Upper lobe of left lung (tissue), 4 donors: ENCODE results near the gene P2RY11.

Experiments
- CTCF ChIP-seq, 6 experiments: fragments of 450-650 bp in 4 of 6; fragments of 200-600 bp in 2 of 6; sonication (generic) in 2 of 6; IDR thresholded peaks; one replicate each; pipeline ENCODE4 v1.5.1; 2016 to 2019; ENCODE audit warnings: antibody characterized with exemption in 6 of 6
- EP300 ChIP-seq, 4 donors: sonication (generic); formaldehyde crosslinking; IDR thresholded peaks; one replicate each; pipeline ENCODE4 v1.5.1; 2017; ENCODE audit warnings: antibody characterized with exemption in 4 of 4, control low read depth in 2 of 4
- POLR2A ChIP-seq, 4 donors: fragments of 450-650 bp; IDR thresholded peaks; one replicate each; pipeline ENCODE4 v1.5.1; 2016 to 2017; ENCODE audit warnings: antibody characterized with exemption in 4 of 4, mild to moderate bottlenecking in 2 of 4

- no peak for TF ChIP-seq EP300 (IDR thresholded peaks at IDR 0.05)
- TF ChIP-seq CTCF (IDR thresholded peaks at IDR 0.05), result no peak
- no peak for TF ChIP-seq POLR2A (IDR thresholded peaks at IDR 0.05)
Observed at GRCh38 chr19:10091370-10091687, 20.2 kb upstream of the P2RY11 start.
